GM21515 (cell line): ENCODE results near the gene EID2.

Experiments
- ATAC-seq: cut with Tn5 transposase; IDR thresholded peaks from one replicate; pipeline ENCODE4 v1.9.1; 2021; ENCODE audit not compliant: unreplicated experiment

EID2 gene

DNA sequence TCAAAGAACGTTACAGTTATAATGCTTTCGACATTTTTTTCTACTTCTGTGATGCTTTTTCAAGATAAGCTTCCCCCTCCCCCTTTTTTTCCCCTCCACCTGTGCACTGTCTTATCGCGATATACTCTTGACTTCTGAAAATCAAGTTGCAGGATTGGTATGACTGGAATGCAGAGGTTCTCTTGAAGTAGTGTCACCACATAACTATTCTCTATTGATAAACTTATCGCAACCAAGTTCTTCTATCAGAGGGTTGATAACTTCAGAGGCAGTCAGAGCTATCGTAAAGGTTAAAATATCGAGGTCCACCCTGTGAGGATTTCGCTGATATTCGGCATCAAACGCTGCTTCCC lies 820 bp downstream of the EID2 start:
- ATAC-seq, result no peak

DNA sequence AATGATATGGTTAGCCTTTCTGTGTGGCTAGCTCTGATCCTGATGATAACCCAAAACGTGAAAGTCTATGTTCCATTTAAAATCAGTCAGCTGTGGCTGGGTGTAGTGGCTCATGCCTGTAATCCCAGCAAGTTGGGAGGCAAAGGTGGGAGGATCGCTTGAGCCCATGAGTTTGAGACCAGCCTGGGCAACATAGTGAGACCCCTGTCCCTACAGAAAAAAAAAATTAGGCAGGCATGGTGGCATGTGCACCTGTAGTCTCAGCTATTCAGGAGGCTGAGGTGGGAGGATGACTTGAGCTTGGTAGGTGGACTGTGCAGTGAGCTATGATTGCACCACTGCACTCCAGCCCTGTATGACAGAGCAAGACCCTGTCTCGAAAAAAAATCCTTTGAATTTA lies 6.2 kb downstream of the EID2 start:
- no peak for ATAC-seq

DNA sequence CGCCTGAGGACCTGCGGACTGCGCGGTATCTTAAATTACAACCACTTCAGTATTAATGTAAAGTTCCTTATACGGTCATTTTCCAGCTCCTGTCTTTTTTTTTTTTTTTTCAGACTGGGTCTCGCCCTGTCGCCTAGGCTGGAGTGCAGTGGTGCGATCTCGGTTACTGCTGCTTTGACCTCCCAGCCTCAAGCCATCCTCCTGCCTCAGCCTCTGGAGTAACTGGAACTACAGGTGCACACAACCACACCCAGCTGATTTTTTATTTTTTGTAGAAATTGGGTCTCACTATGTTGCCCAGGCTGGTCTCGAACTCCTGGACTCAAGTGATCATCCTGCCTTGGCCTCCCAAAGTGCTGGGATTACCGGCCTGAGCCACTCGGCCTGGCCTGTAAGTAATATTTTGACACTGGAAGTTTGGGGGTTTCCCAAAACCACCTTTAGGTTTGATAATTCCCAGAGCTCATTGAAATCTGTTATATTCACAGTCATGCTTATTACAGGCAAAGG lies 6.9 kb downstream of the EID2 start:
- ATAC-seq, result no peak

DNA sequence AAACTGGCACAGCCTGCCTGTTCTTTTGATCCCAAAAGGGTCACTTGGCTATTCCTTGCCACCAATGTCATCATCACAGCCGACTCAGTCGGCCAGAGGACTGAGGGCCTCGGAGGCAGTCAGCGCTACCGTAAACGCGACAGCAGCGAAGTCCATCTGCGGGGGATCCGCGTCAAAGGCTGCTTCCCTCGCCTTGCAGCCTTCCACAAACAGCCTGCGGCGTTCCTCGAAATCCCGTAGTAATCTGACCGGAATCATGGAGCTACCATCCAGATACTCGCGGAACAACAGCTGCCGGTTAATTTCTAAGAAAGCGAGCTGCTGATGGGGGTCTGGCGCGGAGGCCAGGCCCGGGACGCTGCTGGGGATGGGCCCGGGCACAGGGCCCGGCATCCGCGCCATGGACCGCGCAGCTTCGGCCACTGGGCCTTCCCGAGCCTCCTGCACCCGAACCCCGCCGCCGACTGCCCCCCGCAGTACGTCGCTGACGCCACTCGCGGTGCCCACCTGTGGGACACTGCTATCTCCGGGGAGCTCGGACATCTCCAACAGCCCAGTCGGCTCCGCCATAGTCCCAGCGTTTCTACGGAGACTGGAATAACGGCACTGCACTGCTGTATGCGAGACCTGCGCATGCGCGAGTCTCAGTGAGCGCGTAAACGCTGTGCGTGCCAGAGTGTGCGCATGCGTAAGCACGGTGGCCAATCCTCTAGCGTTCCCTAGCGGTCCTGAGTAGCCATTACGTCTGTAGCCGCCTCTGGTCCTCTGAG lies 7.5 kb downstream of the EID2 start, which contains the start of gene EID2B:
TSS of gene EID2B (minus strand) at position 620 of the 770 bp plus-strand sequence. CDS start at position 570, 50 bp downstream.
- peak; percentile 85 for ATAC-seq

DNA sequence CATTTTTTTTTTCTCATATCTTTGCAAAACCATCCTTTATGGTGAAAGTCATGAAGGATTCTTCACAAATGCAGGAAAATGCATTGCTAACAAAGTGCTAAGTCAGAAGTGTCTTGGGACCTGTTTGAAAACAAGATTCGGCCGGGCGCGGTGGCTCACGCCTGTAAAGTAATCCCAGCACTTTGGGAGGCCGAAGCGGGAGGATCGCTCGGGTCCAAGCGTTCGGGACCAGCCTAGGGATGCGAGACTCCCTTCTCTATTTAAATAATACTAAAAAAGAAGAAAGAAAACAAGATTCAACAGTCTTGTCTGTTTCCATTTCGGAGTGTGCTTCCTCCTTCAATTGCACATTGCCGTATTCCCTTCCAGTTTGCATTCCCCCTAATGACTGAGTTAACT lies 8.1 kb downstream of the EID2 start:
- ATAC-seq, result no peak

DNA sequence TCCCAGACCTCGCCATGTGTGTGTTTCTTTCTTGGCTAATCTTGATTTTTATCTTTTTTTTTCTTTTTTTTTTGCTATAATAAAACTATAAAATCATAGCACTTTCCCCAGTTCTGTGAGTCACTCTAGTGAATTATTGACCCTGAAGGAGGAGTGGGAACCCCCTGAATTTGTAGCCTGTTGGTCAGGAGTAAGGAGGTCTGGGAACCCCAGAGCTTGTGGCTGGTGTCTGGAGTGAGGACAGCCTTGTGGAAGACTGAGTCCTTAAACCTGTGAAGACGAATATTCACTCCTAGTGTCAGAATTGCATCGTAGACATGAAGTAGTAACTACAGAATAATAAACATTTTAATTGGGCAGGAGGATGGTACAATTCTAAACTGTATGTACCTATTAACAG lies 14.8 kb downstream of the EID2 start:
- no peak for ATAC-seq

DNA sequence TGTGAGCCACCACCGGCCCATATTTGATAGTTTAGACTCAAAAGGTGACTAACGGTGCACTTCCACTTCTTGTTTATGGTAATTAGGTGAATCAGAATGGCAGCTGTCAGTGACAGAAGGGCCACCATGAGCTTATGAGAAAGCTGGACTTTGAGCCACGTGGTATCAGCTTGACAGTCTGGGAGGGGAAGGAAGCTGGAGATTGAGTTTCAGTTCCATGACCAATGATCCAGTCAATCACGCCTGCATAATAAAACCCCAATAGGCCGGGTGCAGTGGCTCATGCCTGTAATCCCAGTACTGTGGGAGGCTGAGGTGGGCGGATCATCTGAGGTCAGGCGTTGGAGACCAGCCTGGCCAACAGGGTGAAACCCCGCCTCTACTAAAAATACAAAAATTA lies 15.5 kb downstream of the EID2 start:
- ATAC-seq, result no peak

DNA sequence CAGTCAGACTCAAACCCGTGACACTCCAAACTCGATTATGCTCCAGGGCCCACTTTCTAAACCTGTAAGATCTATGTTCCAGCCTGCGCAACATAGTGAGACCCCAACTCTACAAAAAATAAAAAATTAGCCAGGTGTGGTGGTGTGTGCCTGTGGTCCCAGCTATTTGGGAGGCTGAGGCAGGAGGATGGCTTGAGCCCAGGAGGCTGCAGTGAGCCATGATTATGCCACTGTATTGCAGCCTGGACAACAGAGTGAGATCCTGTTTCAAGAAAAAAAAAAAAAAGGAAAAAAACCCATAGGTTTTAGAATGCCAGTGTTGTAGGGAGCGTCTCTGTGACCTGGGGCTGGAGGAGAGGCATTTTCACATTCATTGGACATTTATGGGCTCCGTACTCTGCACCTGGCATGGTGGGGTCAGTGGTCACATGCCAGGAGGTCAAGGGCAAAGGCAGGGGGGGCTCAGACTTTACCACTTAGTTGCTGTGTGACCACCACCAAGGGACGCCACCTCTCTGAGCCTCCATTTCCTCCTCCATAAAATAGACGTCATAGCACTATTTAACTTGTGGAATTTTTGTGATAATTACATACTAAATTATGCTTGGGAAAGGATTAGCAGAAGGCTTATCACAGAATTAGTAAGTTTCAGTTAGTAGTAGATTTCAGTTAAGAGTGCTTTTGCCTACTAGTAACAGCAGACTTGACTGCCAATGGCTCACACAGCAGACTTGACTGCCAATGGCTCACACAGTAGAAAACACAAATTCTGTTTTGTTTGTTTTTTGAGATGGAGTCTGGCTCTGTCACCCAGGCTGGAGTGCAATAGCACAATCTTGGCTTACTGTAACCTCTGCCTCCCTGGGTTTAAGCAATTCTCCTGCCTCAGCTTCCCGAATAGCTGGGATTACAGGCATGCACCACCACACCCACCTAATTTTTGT lies 19.1 kb downstream of the EID2 start:
- no peak for ATAC-seq

DNA sequence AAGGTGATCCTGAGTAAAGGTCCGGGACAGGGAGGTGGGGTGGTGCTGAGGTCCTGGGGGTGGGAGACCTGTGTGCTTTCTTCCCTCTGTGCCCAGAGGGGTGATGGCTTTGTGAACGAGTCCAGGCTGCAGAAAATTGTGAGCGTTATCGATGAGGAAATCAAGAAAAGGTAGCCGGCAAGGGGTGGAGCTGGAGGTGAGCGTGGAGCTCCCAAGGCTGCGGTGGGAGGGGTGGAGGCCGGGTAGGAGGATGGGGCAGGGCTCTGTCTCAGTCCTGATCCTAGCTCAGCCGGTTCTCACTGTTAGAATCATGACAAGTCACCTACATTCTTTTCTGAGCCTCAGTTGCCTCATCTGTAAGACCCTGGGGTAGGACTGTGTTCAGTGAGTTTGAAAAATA lies 21.0 kb downstream of the EID2 start:
- ATAC-seq, result no peak

DNA sequence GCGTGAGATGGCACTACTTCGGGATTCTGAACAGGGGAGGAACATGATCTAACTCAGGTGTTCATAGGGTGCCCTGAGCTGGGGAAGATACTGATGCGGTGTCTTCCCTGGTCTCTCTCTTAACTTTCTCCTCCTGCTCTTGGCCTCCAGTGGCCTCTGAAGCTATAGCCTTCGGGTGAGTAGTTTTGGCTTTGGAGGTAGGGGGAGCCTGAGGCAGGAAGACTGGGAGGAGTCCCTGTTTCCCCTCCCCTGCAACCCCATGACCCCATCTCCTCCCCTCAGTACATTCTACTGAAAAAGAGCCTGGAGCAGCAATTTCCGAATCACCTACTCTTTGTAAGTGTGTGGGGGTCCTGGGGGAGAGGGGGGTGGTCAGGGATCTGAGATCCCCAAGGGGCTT lies 21.5 kb downstream of the EID2 start:
- no peak for ATAC-seq

DNA sequence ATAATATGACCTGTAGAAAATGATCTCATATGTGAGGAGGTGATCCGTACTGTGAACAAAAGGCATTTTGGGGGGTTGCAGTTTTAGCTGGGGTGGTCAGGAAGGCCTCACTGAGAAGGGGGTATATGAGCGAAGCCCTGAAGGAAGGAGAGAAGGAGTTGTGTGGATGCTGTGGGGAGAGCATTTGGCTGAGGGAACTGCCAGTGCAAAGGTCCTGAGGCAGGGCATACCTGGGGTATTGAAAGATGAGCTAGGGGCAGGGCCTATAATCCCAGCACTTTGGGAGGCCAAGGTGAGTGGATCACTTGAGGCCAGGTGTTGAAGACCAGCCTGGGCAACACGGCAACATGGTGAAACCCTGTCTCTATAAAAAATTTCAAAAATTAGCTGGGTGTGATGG lies 22.5 kb downstream of the EID2 start:
- ATAC-seq, result no peak

DNA sequence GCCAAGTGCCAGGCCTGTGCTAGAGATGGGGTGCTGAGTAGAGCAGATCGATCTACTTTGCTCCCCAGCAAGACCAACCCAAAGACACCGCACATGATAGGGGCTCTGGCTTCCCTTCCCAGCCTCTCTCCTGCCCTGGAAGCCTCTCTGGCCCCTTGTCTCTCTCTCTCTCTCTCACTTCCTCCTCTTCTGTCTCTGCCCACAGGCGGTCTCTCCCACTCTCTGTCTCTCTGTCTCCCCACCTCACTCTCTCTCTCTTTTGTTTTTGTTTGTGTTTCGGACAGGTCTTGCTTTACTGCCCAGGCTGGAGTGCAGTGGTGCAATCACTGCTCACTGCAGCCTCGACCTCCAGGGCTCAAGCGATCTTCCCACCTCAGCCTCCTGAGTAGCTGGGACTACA lies 23.7 kb downstream of the EID2 start:
- no peak for ATAC-seq

DNA sequence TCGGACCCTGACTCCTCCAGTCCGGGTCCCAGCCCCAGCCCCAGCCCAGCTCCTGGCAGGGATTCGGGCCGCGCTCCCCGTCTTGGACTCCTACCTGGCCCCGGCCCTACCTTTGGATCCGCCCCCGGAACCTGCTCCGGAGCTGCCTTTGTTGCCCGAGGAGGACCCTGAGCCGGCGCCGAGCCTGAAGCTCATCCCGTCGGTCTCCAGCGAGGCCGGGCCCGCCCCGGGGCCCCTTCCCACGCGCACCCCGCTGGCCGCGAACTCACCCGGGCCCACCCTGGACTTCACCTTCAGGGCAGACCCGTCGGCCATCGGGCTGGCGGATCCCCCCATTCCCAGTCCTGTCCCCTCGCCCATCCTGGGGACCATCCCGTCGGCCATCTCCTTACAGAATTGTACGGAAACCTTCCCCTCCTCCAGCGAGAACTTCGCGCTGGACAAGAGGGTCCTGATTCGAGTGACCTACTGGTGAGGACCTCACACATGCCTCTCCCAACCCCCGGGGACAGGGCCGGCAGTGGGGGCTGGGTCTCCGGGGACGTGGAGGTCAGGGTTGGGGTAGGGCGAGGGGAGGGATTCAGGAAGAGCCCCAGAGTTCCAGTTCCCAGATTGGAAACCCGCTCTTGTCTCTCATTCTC lies 24.3 kb downstream of the EID2 start:
- ATAC-seq, result no peak

DNA sequence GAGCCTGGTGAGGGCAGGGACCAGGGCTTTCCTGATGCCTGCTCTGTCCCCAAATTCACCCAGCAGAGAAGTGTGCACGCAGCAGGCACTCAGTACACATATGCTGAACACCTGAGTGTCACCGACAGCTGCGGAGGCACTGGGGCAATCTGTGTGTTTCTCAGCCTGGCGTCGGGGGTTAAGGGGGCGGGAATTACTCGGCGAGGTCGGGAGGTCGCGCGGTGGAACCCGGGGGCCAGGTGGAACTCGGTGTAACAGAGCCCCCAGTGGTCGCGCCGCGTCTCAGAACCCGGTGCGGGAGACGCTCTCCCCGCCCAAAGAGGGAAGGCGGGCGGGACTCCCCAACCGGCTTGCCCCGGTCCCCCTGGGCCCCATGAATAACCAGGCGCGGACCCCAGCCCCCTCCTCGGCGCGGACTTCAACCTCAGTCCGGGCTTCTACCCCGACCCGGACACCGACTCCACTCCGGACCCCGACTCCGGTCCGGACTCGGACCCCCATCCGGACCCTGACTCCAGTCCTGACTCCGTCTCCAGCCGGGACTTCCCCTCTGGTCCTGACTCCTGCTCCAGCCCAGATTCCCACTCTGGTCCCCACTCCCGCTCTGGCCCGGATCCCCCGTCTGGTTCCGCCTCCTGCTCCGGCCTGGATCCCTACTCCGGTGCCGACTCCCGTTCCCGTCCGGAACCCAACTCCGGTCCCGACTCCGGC lies 25.0 kb downstream of the EID2 start, which contains the start of gene SELENOV:
TSS of gene SELENOV (plus strand) at position 300 of the 711 bp plus-strand sequence. CDS start at position 374, 74 bp downstream.
- no peak for ATAC-seq

DNA sequence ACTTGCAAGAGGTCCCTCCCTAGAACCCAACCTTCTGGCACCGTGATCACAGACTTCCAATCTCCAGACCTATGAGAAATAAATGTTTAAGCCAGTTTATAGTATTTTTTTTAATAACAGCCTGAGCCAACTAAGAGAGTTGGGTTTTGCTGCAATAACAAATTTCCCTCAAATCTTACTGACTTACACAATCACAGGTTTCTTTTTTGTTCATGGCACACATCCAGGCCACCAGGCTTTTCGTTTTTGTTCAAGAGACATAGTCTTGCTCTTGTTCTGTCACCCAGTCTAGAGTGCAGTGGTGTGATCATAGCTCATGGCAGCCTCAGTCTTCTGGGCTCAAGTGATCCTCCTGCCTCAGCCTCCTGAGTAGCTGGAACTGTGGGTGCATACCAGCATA lies 27.0 kb downstream of the EID2 start:
- ATAC-seq, result no peak

DNA sequence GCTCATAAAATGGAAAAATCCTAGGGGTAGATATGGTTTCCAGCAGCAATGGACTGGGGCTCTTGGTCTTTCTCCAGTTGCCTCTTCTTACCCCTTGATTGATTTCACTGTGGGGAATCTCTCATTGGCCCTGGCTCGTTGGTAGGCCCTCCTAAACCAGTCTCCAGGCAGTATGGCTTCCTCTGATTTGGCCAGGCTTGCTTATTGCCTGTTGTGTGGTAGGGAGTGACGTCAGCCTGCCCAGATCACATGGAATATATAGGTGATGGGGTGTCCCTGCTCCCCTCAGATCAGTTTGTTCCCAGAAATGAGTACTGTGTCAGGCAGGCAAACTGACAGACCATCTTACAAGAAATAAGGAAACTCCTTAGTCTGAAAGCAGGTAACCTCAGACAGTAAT lies 30.7 kb downstream of the EID2 start:
- no peak for ATAC-seq

DNA sequence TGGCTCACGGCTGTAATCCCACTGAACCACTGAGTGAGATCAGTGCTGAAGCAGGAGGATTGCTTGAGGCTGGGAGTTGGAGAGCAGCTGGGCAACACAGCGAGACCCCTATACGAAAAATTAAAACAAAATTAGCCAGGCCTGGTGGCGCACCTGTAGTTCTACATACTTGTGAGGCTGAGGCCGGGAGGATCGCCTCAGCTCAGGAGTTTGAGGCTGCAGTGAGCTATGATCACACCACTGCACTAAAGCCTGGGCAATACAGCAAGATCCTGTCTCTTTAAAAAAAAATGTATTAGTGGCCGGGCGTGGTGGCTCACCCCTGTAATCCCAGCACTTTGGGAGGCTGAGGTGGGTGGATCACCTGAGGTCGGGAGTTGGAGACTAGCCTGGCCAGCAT lies 31.3 kb downstream of the EID2 start:
- no peak for ATAC-seq

DNA sequence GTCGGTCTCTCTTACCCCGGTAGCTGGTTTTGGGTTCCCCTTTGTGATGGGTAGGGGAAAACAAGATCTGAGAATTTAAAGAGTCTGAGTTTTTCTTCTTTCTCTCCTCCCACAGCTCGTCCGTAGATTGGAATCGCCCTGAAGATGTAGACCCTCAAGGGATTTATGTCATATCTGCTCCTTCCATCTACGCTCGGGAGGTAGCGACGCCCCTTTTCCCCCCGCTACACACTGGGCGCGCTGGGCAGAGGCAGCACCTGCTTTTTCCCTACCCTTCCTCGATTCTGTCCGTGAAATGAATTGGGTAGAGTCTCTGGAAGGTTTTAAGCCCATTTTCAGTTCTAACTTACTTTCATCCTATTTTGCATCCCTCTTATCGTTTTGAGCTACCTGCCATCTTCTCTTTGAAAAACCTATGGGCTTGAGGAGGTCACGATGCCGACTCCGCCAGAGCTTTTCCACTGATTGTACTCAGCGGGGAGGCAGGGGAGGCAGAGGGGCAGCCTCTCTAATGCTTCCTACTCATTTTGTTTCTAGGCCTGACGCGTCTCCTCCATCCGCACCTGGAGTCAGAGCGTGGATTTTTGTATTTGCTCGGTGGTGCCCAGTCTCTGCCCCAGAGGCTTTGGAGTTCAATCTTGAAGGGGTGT lies 32.1 kb downstream of the EID2 start:
- ATAC-seq, result no peak

DNA sequence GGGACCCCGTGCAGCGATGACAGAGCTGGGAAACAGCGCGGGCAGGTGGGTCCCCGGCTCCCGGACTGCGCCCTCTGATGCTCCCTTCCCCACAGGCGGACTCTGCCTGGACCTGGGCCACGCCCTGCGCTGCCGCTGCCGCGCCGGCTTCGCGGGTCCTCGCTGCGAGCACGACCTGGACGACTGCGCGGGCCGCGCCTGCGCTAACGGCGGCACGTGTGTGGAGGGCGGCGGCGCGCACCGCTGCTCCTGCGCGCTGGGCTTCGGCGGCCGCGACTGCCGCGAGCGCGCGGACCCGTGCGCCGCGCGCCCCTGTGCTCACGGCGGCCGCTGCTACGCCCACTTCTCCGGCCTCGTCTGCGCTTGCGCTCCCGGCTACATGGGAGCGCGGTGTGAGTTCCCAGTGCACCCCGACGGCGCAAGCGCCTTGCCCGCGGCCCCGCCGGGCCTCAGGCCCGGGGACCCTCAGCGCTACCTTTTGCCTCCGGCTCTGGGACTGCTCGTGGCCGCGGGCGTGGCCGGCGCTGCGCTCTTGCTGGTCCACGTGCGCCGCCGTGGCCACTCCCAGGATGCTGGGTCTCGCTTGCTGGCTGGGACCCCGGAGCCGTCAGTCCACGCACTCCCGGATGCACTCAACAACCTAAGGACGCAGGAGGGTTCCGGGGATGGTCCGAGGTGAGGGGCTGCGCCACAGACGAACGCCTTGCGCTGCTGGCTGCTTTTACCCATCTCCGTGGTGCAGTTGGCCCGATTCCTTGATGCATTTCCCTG lies 32.8 kb downstream of the EID2 start:
- no peak for ATAC-seq

DNA sequence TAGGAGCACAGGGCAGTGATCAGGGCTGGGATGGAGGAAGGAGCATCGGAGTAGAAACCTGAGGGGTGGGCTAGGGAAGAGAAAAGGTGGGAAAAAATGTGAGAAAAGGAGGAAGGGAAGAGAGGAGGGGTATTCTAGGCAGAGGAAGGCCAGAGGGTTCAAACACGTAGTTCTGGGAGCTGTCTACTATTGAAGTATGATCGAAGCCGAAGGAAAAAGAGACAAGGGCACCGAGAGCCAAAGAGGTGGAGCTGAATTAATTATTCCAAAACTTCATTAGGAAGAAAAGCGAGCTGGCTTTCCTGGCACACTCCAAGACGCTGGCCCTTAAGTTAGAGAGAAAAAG lies 33.4 kb downstream of the EID2 start:
- ATAC-seq, result no peak
